Measurements from ENCODE around the gene HIPK3.

The HIPK3 gene

DNA sequence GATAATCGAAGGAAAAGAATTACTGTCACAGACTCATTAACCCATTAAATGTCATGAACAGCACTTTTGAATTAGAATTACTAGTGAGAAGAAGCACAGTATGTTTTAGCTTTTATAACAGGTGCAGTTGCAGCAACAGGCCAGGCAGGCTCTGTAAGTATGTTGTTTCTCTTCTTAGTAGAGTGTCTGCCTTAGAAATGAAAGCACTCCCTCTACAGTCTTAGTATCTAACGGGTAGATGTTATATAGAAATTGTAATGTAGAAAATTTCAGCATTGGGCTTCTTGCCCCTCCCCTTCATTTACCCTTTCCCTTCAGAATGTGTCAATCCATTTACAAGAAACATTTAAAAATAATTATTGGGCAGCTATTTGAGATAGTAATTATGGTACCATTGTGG, 87.4 kb downstream of the HIPK3 start:
- H3K4me3 ChIP-seq (replicated peaks; ENCODE audit: insufficient read depth, low read length): no peak overlapping the region
- H3K27me3 ChIP-seq (ENCODE audit: insufficient read depth, poor library complexity, severe bottlenecking): no peaks in the 10 kb centered on the region
- DNase-seq (ENCODE audit: low read depth in 1 of 2, low spot score in 1 of 2): no peak
- TF ChIP-seq, protein P1, sequence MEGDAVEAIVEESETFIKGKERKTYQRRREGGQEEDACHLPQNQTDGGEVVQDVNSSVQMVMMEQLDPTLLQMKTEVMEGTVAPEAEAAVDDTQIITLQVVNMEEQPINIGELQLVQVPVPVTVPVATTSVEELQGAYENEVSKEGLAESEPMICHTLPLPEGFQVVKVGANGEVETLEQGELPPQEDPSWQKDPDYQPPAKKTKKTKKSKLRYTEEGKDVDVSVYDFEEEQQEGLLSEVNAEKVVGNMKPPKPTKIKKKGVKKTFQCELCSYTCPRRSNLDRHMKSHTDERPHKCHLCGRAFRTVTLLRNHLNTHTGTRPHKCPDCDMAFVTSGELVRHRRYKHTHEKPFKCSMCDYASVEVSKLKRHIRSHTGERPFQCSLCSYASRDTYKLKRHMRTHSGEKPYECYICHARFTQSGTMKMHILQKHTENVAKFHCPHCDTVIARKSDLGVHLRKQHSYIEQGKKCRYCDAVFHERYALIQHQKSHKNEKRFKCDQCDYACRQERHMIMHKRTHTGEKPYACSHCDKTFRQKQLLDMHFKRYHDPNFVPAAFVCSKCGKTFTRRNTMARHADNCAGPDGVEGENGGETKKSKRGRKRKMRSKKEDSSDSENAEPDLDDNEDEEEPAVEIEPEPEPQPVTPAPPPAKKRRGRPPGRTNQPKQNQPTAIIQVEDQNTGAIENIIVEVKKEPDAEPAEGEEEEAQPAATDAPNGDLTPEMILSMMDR (IDR thresholded peaks at IDR 0.05; ENCODE audit: insufficient read depth, low read length): no peak
- no peak for TF ChIP-seq GABPA (IDR thresholded peaks at IDR 0.05; ENCODE audit: low read depth)
- TF ChIP-seq POLR2AphosphoS5 (IDR thresholded peaks at IDR 0.05; ENCODE audit: low read depth): no peak
- TF ChIP-seq, protein P2, sequence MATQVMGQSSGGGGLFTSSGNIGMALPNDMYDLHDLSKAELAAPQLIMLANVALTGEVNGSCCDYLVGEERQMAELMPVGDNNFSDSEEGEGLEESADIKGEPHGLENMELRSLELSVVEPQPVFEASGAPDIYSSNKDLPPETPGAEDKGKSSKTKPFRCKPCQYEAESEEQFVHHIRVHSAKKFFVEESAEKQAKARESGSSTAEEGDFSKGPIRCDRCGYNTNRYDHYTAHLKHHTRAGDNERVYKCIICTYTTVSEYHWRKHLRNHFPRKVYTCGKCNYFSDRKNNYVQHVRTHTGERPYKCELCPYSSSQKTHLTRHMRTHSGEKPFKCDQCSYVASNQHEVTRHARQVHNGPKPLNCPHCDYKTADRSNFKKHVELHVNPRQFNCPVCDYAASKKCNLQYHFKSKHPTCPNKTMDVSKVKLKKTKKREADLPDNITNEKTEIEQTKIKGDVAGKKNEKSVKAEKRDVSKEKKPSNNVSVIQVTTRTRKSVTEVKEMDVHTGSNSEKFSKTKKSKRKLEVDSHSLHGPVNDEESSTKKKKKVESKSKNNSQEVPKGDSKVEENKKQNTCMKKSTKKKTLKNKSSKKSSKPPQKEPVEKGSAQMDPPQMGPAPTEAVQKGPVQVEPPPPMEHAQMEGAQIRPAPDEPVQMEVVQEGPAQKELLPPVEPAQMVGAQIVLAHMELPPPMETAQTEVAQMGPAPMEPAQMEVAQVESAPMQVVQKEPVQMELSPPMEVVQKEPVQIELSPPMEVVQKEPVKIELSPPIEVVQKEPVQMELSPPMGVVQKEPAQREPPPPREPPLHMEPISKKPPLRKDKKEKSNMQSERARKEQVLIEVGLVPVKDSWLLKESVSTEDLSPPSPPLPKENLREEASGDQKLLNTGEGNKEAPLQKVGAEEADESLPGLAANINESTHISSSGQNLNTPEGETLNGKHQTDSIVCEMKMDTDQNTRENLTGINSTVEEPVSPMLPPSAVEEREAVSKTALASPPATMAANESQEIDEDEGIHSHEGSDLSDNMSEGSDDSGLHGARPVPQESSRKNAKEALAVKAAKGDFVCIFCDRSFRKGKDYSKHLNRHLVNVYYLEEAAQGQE (IDR thresholded peaks at IDR 0.05; ENCODE audit: insufficient replicate concordance, low read depth): no peak
- TF ChIP-seq SPI1 (IDR thresholded peaks at IDR 0.05; ENCODE audit: borderline replicate concordance, low read depth): no peak
- H3K27ac ChIP-seq (replicated peaks): no peak overlapping the region

DNA sequence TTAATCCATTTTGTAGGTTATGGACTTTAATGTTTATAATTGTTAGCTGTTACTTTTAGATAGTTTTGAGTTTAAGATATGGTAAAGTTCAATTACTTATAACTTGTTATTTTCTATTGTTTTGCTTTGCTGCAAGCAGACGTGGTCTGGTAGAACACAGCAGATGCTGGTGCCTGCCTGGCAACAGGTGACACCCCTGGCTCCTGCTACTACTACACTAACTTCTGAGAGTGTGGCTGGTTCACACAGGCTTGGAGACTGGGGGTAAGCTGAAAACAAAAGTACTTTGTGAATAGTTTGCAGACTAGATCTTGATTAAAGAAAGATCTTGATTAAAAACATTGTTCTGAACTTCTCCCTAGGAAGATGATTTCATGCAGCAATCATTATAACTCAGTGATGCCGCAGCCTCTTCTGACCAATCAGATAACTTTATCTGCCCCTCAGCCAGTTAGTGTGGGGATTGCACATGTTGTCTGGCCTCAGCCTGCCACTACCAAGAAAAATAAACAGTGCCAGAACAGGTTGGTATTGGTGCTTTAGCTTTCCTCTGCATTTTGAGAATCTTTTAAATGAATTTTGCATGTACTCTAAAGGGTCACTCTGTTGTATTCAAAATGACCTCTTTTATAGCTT, 90.4 kb downstream of the HIPK3 start:
- TF ChIP-seq SPI1 (IDR thresholded peaks at IDR 0.05; ENCODE audit: borderline replicate concordance, low read depth): no peak
- TF ChIP-seq, protein P1 (IDR thresholded peaks at IDR 0.05; ENCODE audit: insufficient read depth, low read length): no peak
- no peak for TF ChIP-seq GABPA (IDR thresholded peaks at IDR 0.05; ENCODE audit: low read depth)
- TF ChIP-seq, protein P2 (IDR thresholded peaks at IDR 0.05; ENCODE audit: insufficient replicate concordance, low read depth): no peak
- no peak for TF ChIP-seq POLR2AphosphoS5 (IDR thresholded peaks at IDR 0.05; ENCODE audit: low read depth)
- no peak overlapping the region for H3K4me3 ChIP-seq (replicated peaks; ENCODE audit: insufficient read depth, low read length)
- DNase-seq (ENCODE audit: low read depth in 1 of 2, low spot score in 1 of 2): no peak
- H3K27ac ChIP-seq (replicated peaks): no peak overlapping the region
- no peaks in the 10 kb centered on the region for H3K27me3 ChIP-seq (ENCODE audit: insufficient read depth, poor library complexity, severe bottlenecking)

DNA sequence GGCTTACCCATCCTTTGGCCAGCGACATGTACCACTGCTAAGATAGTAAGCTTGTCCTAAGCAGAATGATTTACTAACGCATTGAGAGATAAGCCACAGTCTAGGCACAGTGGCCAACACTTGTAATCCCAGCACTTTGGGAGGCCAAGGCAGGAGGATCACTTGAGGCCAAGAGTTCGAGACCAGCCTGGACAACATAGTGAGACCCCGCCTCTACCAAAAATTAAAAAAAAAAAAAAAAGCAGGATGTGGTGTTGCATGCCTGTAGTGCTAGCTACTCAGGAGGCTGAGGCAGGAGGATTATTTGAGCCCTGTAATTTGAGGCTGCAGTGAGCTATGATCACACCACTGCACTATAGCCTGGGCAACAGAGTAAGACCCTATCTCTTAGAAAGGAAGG, 93.1 kb downstream of the HIPK3 start:
- H3K27ac ChIP-seq (replicated peaks): no peak overlapping the region
- H3K27me3 ChIP-seq (ENCODE audit: insufficient read depth, poor library complexity, severe bottlenecking): no peaks in the 10 kb centered on the region
- no peak overlapping the region for H3K4me3 ChIP-seq (replicated peaks; ENCODE audit: insufficient read depth, low read length)
- no peak for DNase-seq (ENCODE audit: low read depth in 1 of 2, low spot score in 1 of 2)
- TF ChIP-seq POLR2AphosphoS5 (IDR thresholded peaks at IDR 0.05; ENCODE audit: low read depth): no peak
- TF ChIP-seq, protein P1 (IDR thresholded peaks at IDR 0.05; ENCODE audit: insufficient read depth, low read length): no peak
